WTC11 (cell line): Measurements from ENCODE around the gene CD300LD. TPM values are rescaled to one million over a fixed set of nuclear protein-coding genes. Genes with fewer than 3 reads are reported as not detected.

Source experiments
- ATAC-seq: fragments of 200-7000 bp; cut with Tn5 transposase; 2 replicates; pipeline ENCODE4 v1.10.0; 2021; ENCODE audit warnings: mild to moderate bottlenecking, moderate library complexity
- CTCF ChIA-PET: fragments of 300-600 bp; sonication (Branson Sonifier 250); formaldehyde crosslinking; loops from one replicate; lab custom pipeline; 2021; ENCODE audit warnings: antibody characterized with exemption; lab: Charles Lee
- POLR2A ChIA-PET: fragments of 350-600 bp; sonication (Branson Sonifier 250); formaldehyde crosslinking; loops from one replicate; lab custom pipeline; 2021; ENCODE audit warnings: antibody characterized with exemption; lab: Charles Lee
- DNase-seq: peaks from one replicate; pipeline ENCODE4 v3.0.0; 2021; ENCODE audit warnings: low spot score
- H3K27ac Mint-ChIP-seq: 2 replicates; pipeline ENCODE4 v1.8.0; 2021; ENCODE audit warnings: mixed read lengths
- H3K27me3 Mint-ChIP-seq: 2 replicates; pipeline ENCODE4 v1.8.0; 2021; ENCODE audit warnings: low read depth, mild to moderate bottlenecking, moderate library complexity, mixed read lengths
- H3K36me3 Mint-ChIP-seq: 2 replicates; pipeline ENCODE4 v1.8.0; 2021; ENCODE audit warnings: mixed read lengths
- H3K4me1 Mint-ChIP-seq: 2 replicates; pipeline ENCODE4 v1.8.0; 2022; ENCODE audit warnings: mixed read lengths
- H3K4me3 Mint-ChIP-seq: 2 replicates; pipeline ENCODE4 v1.8.0; 2021; ENCODE audit warnings: mild to moderate bottlenecking, moderate library complexity, mixed read lengths
- H3K9me3 Mint-ChIP-seq: 2 replicates; pipeline ENCODE4 v1.8.0; 2021; ENCODE audit warnings: mixed read lengths
- ATF1 ChIP-seq: sonication (generic); formaldehyde crosslinking; IDR thresholded peaks from 2 replicates; pipeline ENCODE4 v1.8.1; 2023; ENCODE audit warnings: mild to moderate bottlenecking, moderate library complexity, missing genetic modification reagents
- ATF3 ChIP-seq: sonication (generic); formaldehyde crosslinking; conservative IDR thresholded peaks from 2 replicates; pipeline ENCODE4 v1.8.1; 2022; ENCODE audit warnings: mild to moderate bottlenecking, missing genetic modification reagents
- ESRRA ChIP-seq: sonication (generic); formaldehyde crosslinking; IDR thresholded peaks from 2 replicates; pipeline ENCODE4 v1.8.1; 2022; ENCODE audit warnings: mild to moderate bottlenecking, missing genetic modification reagents, borderline replicate concordance
- FOXP1 ChIP-seq: sonication (generic); formaldehyde crosslinking; IDR thresholded peaks from 2 replicates; pipeline ENCODE4 v1.8.0; 2022; ENCODE audit warnings: missing genetic modification reagents, mild to moderate bottlenecking, moderate library complexity, borderline replicate concordance
- FOXP4 ChIP-seq: sonication (generic); formaldehyde crosslinking; IDR thresholded peaks from 2 replicates; pipeline ENCODE4 v1.8.0; 2022; ENCODE audit warnings: mild to moderate bottlenecking, missing genetic modification reagents
- GTF2I ChIP-seq: fragments of 250-450 bp; sonication (Bioruptor Pico); conservative IDR thresholded peaks from 2 replicates; pipeline ENCODE4 v1.4.0; 2021; ENCODE audit warnings: mild to moderate bottlenecking
- JAZF1 ChIP-seq: fragments of 250-450 bp; sonication (Bioruptor Pico); IDR thresholded peaks from 2 replicates; pipeline ENCODE4 v1.9.0; 2021; ENCODE audit warnings: moderate library complexity, mild to moderate bottlenecking, inconsistent platforms
- JUN ChIP-seq: sonication (generic); formaldehyde crosslinking; IDR thresholded peaks from 2 replicates; pipeline ENCODE4 v1.8.0; 2023; ENCODE audit warnings: mild to moderate bottlenecking, missing genetic modification reagents
- KAT7 ChIP-seq: sonication (generic); formaldehyde crosslinking; IDR thresholded peaks from 2 replicates; pipeline ENCODE4 v1.8.1; 2023; ENCODE audit warnings: missing genetic modification reagents, mild to moderate bottlenecking, borderline replicate concordance
- MXD4 ChIP-seq: fragments of 250-450 bp; sonication (Bioruptor Pico); IDR thresholded peaks from 2 replicates; pipeline ENCODE4 v1.8.0; 2021; ENCODE audit warnings: mild to moderate bottlenecking, moderate library complexity, borderline replicate concordance
- PREB ChIP-seq: sonication (generic); formaldehyde crosslinking; IDR thresholded peaks from 2 replicates; pipeline ENCODE4 v1.8.1; 2022; ENCODE audit warnings: mild to moderate bottlenecking, missing genetic modification reagents, moderate library complexity, borderline replicate concordance
- SOX15 ChIP-seq: fragments of 250-450 bp; sonication (Bioruptor Pico); IDR thresholded peaks from 2 replicates; pipeline ENCODE4 v1.9.0; 2021; ENCODE audit warnings: mild to moderate bottlenecking
- STAT6 ChIP-seq: sonication (generic); formaldehyde crosslinking; conservative IDR thresholded peaks from 2 replicates; pipeline ENCODE4 v1.8.1; 2023; ENCODE audit warnings: mild to moderate bottlenecking, low read depth, missing genetic modification reagents, moderate library complexity
- USF1 ChIP-seq: sonication (generic); formaldehyde crosslinking; IDR thresholded peaks from 2 replicates; pipeline ENCODE4 v1.8.0; 2022; ENCODE audit warnings: mild to moderate bottlenecking, missing genetic modification reagents
- ZBTB43 ChIP-seq: sonication (generic); formaldehyde crosslinking; IDR thresholded peaks from 2 replicates; pipeline ENCODE4 v1.8.1; 2023; ENCODE audit warnings: mild to moderate bottlenecking, missing genetic modification reagents
- ZNF232 ChIP-seq: sonication (generic); formaldehyde crosslinking; IDR thresholded peaks from 2 replicates; pipeline ENCODE4 v1.8.0; 2022; ENCODE audit warnings: mild to moderate bottlenecking, missing genetic modification reagents
- ZNF263 ChIP-seq: sonication (generic); formaldehyde crosslinking; IDR thresholded peaks from 2 replicates; pipeline ENCODE4 v1.8.1; 2022; ENCODE audit warnings: low read depth, mild to moderate bottlenecking, moderate library complexity, missing genetic modification reagents
- ZNF281 ChIP-seq: sonication (generic); formaldehyde crosslinking; IDR thresholded peaks from 2 replicates; pipeline ENCODE4 v1.8.0; 2023; ENCODE audit warnings: mild to moderate bottlenecking, missing genetic modification reagents
- ZNF423 ChIP-seq: fragments of 250-450 bp; sonication (Bioruptor Pico); IDR thresholded peaks from 2 replicates; pipeline ENCODE4 v2.1.2; 2022; ENCODE audit warnings: mild to moderate bottlenecking, moderate library complexity
- ZNF512 ChIP-seq: sonication (generic); formaldehyde crosslinking; IDR thresholded peaks from 2 replicates; pipeline ENCODE4 v1.8.1; 2022; ENCODE audit warnings: missing genetic modification reagents, borderline replicate concordance
- total RNA-seq: library from RNA; stranded (reverse); gene quantifications from 3 replicates; pipeline ENCODE4 v1.2.3, GENCODE V29; 2021

Gene CD300LD
- total RNA-seq, 1 experiment from 2014 or later = not detected

- Mint-ChIP-seq H3K27me3 (peaks cover 39% of the 10 kb centered on the region), H3K9me3 (peaks cover 4% of the 10 kb centered on the region), H3K4me3 (no peak overlapping the region), H3K4me1 (no peaks in the 10 kb centered on the region), H3K36me3 (no peaks in the 10 kb centered on the region), H3K27ac (no peak overlapping the region)
- no peak for ATAC-seq
- ChIA-PET POLR2A (no interaction called here), CTCF (interaction anchor here (0.6 to 1.8 kb wide), 5 partner anchors 16 to 126 kb away, joined by 3 to 8 read pairs (median 4); no protein-coding TSS in a partner anchor)
- DNase-seq = no peak
- TF ChIP-seq ZNF263 (no peak), STAT6 (no peak), FOXP1 (CRISPR knock-in tag) (no peak), ZNF512 (CRISPR knock-in tag) (no peak), ATF3 (no peak), PREB (CRISPR knock-in tag) (no peak), SOX15 (CRISPR knock-in tag) (no peak), USF1 (CRISPR knock-in tag) (no peak), KAT7 (no peak), ESRRA (no peak), FOXP4 (CRISPR knock-in tag) (no peak), ATF1 (CRISPR knock-in tag) (no peak)
- TF ChIP-seq, all 79 proteins: peak for 0
Observed at GRCh38 chr17:74618451-74618850, 26.4 kb upstream of the CD300LD start.

GRCh38 chr17:74616696-74617095, 24.6 kb upstream of the CD300LD start:
- ATAC-seq = no peak
- H3K27ac Mint-ChIP-seq = no peak overlapping the region
- no peak overlapping the region for H3K4me3 Mint-ChIP-seq
- ChIA-PET CTCF (interaction anchor here (1.6 kb wide), 1 partner anchor 15 kb away, joined by 3 read pairs; no protein-coding TSS in a partner anchor), POLR2A (no interaction called here)
- no peaks in the 10 kb centered on the region for H3K4me1 Mint-ChIP-seq
- H3K9me3 Mint-ChIP-seq = no peaks in the 10 kb centered on the region
- no peak for DNase-seq
- H3K36me3 Mint-ChIP-seq = no peaks in the 10 kb centered on the region
- peaks cover 25% of the 10 kb centered on the region for H3K27me3 Mint-ChIP-seq
- TF ChIP-seq ZNF281 (no peak), ZBTB43 (no peak), ZNF232 (no peak), JUN (CRISPR knock-in tag) (no peak), JAZF1 (CRISPR knock-in tag) (no peak), GTF2I (no peak), ATF1 (CRISPR knock-in tag) (no peak), ZNF423 (CRISPR knock-in tag) (no peak), MXD4 (CRISPR knock-in tag) (no peak), STAT6 (no peak)
